C4-2B (cell line): ENCODE results near the gene DPP4.

Experiments
- ZFX ChIP-seq: fragments of 450-650 bp; IDR thresholded peaks from 2 replicates; pipeline ENCODE4 v1.6.1; 2017
- TF ChIP-seq, protein P1 (sequence below): fragments of 450-650 bp; conservative IDR thresholded peaks from 2 replicates; pipeline ENCODE4 v1.5.1; 2017; ENCODE audit warnings: mild to moderate bottlenecking

DNA sequence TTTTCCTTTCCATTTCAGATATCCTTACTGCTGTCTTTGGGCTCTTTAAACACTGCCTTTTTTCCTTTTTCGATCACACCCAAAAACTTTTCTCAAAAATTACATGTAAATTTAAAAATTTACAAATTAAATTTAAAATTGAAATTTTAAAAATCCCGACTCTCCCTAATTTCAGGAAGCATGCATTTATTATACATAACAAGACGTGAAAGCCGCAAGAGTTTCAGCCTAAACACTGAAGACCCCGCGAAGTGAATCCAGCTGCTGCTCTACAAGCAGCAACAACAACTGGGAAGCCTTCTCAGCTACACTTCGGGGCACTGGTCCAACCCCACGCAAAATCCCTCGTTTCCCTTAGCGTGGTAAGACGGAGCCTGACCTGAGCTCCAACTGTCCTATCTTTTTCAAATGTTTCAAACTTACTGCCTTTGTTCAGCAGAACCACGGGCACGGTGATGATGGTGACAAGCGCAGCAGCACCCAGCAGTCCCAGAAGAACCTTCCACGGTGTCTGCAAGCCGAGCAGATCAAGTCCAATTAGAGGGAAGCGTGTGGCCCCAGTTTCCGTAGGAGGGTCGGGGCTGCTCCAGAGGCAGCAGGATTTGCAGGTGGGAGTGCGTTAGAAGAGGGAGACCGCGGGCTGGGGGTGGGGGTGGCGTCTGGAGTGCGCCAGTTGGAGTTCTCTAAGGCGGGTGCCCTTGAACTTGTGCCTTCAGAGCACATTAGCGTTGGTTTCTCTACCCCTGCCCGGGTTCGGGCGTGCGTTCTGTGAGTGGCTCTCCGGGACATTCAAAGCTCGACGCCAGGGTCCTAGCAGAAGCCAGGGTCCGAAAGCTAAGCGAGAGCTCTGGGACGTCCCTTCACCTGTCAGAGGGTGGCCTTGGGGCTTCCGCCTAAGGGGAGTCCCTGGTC lies 783 bp downstream of the DPP4 start:
- TF ChIP-seq, protein P1, sequence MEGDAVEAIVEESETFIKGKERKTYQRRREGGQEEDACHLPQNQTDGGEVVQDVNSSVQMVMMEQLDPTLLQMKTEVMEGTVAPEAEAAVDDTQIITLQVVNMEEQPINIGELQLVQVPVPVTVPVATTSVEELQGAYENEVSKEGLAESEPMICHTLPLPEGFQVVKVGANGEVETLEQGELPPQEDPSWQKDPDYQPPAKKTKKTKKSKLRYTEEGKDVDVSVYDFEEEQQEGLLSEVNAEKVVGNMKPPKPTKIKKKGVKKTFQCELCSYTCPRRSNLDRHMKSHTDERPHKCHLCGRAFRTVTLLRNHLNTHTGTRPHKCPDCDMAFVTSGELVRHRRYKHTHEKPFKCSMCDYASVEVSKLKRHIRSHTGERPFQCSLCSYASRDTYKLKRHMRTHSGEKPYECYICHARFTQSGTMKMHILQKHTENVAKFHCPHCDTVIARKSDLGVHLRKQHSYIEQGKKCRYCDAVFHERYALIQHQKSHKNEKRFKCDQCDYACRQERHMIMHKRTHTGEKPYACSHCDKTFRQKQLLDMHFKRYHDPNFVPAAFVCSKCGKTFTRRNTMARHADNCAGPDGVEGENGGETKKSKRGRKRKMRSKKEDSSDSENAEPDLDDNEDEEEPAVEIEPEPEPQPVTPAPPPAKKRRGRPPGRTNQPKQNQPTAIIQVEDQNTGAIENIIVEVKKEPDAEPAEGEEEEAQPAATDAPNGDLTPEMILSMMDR, result no peak
- TF ChIP-seq ZFX, result no peak
